Measurements from ENCODE around the gene CCDC187.
A peak's percentile ranks its signal among the peaks of the same experiment; 100 is the strongest.

CCDC187 gene

DNA sequence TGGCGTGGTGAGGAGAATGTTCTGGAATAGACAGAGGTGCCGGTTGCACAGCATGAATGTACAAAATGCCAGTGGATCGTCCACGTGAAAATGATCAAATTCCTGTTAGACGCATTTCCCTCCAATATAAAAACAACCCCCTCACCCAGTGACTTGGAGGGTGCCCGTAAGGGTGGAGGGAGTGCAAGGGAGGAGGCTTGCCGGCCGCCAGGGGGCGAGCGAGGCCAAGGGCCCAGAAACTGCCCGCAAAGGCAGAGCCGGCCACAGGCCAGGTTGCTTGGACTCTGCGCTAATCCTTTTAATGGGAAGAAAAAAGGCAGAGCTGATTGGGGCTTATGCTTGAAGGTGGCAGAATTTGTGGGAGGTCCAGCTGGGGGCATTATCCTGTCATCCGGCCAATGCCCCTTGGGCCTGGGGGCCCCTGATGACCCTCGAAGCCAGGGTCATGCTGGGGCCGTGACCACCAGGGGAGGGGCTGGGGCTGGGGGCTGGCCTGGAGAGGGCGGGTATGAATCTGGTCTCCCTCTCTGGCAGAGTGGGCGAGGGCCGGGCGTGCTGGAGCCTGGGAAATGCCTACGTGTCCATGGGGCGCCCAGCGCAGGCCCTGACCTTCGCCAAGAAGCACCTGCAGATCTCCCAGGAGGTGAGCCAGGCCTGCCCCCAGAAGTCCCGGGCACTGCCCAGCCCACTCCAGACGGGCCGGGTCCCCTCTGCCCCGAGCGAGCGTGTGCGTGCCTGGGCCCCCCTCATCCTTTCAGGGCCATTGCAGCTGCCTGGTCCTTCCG is 35.5 kb upstream of the CCDC187 start:
- TF ChIP-seq, protein P1, sequence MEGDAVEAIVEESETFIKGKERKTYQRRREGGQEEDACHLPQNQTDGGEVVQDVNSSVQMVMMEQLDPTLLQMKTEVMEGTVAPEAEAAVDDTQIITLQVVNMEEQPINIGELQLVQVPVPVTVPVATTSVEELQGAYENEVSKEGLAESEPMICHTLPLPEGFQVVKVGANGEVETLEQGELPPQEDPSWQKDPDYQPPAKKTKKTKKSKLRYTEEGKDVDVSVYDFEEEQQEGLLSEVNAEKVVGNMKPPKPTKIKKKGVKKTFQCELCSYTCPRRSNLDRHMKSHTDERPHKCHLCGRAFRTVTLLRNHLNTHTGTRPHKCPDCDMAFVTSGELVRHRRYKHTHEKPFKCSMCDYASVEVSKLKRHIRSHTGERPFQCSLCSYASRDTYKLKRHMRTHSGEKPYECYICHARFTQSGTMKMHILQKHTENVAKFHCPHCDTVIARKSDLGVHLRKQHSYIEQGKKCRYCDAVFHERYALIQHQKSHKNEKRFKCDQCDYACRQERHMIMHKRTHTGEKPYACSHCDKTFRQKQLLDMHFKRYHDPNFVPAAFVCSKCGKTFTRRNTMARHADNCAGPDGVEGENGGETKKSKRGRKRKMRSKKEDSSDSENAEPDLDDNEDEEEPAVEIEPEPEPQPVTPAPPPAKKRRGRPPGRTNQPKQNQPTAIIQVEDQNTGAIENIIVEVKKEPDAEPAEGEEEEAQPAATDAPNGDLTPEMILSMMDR (IDR thresholded peaks at IDR 0.05; ENCODE audit: insufficient read depth, low read depth, low read length, missing control alignments), result peak; percentile 94
- H3K4me3 ChIP-seq (ENCODE audit: low read length), result no peak overlapping the region
- peak; percentile 72 for DNase-seq (ENCODE audit: low read depth)

- TF ChIP-seq, protein P1 (IDR thresholded peaks at IDR 0.05; ENCODE audit: insufficient read depth, low read depth, low read length, missing control alignments), result no peak
- no peak for DNase-seq (ENCODE audit: low read depth)
- H3K4me3 ChIP-seq (ENCODE audit: low read length), result no peak overlapping the region
These were observed 34.6 kb upstream of the CCDC187 start for GRCh38 chr9:136338511-136338910.

DNA sequence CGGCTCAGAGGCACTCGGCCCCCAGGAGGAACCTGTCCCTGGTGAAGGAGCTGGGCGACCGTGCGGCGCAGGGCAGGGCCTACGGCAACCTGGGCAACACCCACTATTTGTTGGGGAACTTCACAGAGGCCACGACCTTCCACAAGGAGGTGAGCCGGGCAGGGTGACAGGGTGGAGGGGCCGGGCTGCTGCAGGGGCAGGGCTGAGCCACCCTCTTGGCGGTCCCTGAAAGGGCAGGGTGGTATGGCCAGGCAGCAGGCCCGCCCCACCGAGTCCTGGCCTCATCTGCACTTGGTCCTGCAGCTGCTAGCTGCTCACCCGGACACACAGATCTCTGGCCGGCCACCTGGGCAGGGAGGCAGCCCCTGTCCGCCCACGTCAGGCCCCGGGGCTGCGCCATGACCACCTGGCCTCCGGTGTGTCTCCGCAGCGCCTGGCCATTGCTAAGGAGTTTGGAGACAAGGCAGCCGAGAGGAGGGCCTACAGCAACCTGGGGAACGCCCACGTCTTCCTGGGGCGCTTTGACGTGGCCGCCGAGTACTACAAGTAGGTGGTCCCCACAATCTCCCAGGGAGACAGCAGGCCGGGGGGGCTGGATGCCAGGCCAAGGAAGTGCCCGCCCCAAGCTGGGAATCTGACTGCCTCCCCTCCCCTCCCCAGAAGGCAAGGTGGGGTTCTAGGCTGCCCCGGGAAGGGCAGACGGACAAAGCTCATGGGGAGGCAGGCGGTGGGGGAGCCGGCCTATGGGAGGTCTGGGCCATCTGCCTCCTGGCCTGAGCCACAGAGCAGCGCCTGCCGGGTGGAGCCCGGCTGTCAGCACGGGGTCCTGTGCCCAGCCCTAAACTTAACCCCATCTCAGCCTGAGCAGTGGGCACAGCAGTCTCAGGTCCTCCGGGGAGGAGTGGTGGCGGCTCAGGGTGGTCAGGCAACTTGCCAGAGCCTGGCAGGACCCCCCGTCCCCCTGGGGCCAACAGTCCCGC is 33.8 kb upstream of the CCDC187 start:
- TF ChIP-seq, protein P1 (IDR thresholded peaks at IDR 0.05; ENCODE audit: insufficient read depth, low read depth, low read length, missing control alignments), result no peak
- no peak for DNase-seq (ENCODE audit: low read depth)
- H3K4me3 ChIP-seq (ENCODE audit: low read length), result no peak overlapping the region

GRCh38 chr9:136336881-136337280 is 33.0 kb upstream of the CCDC187 start:
- H3K4me3 ChIP-seq (ENCODE audit: low read length), result no peak overlapping the region
- TF ChIP-seq, protein P1 (IDR thresholded peaks at IDR 0.05; ENCODE audit: insufficient read depth, low read depth, low read length, missing control alignments), result no peak
- DNase-seq (ENCODE audit: low read depth), result no peak

GRCh38 chr9:136336156-136336870 is 32.4 kb upstream of the CCDC187 start:
- TF ChIP-seq, protein P1 (IDR thresholded peaks at IDR 0.05; ENCODE audit: insufficient read depth, low read depth, low read length, missing control alignments), result no peak
- DNase-seq (ENCODE audit: low read depth), result no peak
- no peak overlapping the region for H3K4me3 ChIP-seq (ENCODE audit: low read length)

DNA sequence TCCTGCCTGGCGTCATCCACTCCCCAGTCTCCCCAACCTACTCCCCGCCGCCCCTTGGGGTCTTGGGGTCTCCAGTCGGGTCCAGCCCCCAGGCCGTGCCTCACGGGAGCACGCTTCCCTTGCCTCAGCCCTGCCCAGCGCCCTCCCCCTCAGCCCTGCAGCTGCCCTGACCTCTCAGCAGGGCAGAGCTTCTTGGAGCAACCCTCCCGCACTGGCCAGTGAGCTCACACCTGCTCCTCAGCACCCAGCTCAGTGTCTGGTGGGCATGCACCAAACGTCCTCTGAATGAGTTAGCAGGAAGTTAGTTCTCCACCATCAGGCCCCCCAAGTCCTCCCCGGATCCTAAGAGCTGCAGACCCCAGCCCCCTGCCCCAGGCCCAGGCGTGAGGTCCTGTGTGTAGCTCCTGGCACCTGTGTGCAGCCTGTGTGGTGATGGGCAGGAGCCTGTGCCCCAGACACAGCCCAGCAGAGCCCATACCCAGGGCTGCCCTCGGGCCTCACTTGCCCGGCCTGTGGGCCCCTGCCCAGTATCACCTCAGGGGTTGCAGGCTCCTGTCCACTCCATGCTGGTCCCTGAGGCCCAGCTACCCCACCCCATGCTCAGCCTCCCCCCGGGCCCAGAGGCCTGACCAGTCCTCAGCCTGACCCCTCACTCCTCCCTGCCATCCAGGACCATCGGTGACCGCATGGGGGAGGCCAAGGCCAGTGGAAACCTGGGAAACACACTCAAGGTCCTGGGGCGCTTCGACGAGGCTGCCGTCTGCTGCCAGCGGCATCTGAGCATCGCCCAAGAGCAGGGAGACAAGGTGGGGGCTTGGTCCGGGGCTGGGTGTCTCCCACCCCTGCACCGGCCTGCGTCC is 31.6 kb upstream of the CCDC187 start:
- DNase-seq (ENCODE audit: low read depth), result no peak
- TF ChIP-seq, protein P1 (IDR thresholded peaks at IDR 0.05; ENCODE audit: insufficient read depth, low read depth, low read length, missing control alignments), result no peak
- H3K4me3 ChIP-seq (ENCODE audit: low read length), result no peak overlapping the region
